GM18511 (cell line): ENCODE data around the gene RPS6KA6.

Source experiments
- ATAC-seq: cut with Tn5 transposase; IDR thresholded peaks from one replicate; pipeline ENCODE4 v1.9.1; 2021; ENCODE audit warnings: mild to moderate bottlenecking, moderate library complexity; ENCODE audit not compliant: unreplicated experiment

The RPS6KA6 gene

GRCh38 chrX:84187533-84188319 is at the start of gene RPS6KA6:
Gene RPS6KA6, minus strand, starts transcription at chrX:84188199. Its CDS starts 300 bp downstream, at chrX:84187899.
- peak; percentile 65 for ATAC-seq

DNA sequence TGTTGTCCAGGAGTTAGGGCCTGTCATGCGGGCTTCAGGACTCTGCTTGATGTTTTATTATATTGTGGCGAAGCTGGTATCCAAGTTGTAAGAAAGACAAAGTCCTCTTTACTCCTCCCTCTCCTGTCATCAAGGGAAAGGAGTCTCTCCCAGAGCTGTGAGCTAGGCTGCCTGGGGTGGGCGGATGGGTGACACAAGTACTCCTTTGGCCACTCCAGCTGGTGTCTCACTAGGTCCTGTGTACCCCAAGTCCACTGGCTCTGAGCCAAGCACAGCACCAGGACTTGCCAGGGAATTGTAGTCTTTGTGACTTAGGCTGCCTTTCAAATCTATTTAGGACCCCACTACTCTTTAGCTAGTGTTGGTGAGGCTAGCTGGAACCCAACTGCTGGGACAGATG is 36.7 kb upstream of the RPS6KA6 start:
- ATAC-seq, result no peak

DNA sequence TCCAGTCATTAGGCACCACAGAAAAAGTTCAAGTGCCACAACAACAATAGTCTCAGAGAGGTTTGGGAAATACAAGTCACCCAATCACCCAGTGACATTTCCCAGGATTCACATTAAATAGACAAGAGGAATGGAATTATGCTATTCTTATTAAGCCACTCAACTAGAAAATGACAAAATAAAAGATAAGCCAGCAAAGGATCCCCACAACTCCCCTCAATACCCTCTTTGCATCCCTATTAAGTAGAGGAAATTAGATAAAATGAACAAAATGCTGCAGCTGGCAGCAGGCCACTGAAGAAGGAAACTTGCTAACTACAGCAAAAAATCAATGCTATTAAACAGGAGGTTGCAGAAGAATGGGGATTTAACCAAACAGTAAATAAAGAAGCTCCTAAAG is 35.3 kb upstream of the RPS6KA6 start:
- ATAC-seq, result no peak

DNA sequence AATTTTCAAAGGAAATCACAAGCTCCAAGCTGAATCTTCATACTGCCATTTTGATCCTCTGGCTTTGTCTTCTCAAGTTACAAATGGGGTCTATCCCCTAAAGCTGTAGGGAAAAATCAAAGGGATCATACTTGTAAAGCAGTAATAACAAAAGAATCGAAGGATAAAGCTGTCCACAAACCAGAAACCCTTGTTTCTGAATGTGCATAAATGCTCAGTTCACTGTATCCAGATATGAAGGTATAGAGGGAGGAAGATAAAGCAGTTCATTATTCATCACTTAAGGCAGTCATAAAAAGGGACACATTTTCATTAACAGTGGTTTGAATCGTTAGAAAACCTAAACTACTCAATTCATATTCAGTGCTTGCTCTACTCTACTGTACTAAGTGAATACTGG is 33.2 kb upstream of the RPS6KA6 start:
- no peak for ATAC-seq

GRCh38 chrX:84219551-84219950 is 31.6 kb upstream of the RPS6KA6 start:
- ATAC-seq, result peak; percentile 72

DNA sequence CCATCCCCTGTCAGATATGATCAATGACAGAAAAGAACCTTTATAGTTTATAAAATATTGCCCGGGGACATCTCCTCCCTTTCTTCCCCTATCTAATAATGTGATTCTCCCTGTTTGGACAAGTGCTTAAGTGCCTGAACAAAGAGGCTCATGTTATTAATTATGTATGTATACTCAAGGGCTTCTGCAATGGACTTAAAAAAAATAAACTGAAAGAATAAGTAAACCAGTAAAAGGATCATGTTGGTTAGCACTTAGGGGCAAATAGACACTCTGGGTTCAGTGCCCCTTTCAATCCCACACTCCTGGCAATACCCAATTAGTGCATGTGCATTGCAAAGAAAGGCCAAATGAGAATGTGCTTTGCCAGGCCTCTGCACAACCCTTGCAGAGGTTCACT is 30.7 kb upstream of the RPS6KA6 start:
- ATAC-seq, result no peak

GRCh38 chrX:84216881-84217280 is 28.9 kb upstream of the RPS6KA6 start:
- ATAC-seq, result no peak

DNA sequence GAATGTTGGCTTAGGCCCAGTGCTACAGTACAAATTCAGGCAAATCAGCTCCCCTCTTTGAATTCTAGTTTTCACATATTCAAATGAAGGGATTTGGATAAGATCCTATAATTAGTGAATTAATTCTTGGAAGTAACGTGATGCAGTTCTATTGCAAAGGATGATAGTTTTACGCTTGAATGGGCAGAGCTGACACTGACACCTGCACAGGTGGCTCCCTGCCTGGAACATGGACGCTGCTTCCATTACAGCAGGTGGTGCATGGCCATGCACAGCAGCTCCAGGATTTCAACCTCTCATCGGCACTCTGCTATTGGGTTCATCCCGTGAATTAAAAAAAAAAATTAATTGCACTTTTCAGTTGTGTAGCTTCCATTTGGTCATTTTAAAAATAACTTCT is 28.4 kb upstream of the RPS6KA6 start:
- ATAC-seq, result no peak

DNA sequence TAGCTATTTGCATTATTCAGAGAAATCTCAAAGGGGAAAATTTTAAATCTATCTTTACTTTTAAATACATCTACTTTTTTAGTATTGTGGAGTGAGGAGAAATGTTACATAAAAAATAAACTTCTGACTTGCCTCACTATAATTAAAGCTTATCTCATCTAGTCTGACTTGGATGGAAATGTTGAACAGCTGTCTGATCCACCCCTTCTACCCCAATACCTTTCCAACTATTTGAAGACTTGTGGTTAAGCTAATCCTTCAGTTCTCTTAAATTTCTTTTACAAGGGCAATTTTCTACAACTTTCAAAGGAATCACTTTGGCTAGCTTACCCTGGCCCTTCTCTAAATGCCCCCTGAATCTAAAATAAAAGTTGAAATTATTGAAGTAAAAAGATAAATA is 17.3 kb upstream of the RPS6KA6 start:
- ATAC-seq, result no peak

DNA sequence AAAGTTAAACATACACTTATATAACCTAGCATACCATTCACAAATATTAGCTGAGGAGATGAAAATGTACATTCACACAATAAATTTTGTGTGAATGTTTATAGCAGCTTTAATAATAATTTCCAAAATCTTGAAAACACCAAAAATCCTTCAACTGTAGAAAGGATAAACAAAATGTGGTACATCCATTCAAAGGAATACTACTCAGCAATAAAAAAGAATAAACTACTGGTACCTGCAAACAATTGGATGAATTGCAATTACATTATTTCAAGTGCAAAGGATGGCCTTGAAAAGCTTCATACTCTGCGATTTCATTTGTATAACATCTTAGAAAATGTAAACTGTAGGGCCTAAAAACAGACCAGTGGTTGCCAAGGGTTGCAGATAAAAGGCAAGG is 11.7 kb upstream of the RPS6KA6 start:
- ATAC-seq, result no peak

GRCh38 chrX:84197550-84197949 is 9.6 kb upstream of the RPS6KA6 start:
- no peak for ATAC-seq

- no peak for ATAC-seq
These were observed 4.0 kb upstream of the RPS6KA6 start for GRCh38 chrX:84192006-84192405.

GRCh38 chrX:84189125-84189524 is 1.1 kb upstream of the RPS6KA6 start:
- no peak for ATAC-seq

DNA sequence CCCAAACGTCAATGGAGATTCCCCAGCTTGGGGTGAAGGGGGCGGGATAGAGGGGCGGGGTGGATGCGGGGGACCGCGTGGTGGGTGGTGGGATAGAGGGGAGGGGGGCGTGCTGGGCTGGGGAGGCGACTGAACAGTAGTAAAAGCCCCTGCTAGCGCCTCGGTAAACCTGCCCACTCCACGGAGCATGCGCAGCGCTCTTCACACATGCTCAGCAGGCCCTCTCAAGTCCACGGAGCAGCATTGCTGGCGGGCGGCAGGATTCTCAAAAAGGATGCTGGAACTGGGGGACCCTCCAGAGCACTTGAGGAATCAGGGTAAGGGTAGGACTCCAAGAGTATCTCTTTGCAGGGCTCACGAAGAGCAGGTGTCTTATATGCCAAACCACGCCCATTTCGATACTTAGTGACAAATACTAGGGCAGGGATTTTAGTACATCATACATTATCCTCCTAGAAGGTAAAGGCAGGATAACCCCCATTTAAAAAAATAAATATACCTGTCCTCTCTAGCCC is 378 bp upstream of the RPS6KA6 start:
- peak; percentile 68 for ATAC-seq

DNA sequence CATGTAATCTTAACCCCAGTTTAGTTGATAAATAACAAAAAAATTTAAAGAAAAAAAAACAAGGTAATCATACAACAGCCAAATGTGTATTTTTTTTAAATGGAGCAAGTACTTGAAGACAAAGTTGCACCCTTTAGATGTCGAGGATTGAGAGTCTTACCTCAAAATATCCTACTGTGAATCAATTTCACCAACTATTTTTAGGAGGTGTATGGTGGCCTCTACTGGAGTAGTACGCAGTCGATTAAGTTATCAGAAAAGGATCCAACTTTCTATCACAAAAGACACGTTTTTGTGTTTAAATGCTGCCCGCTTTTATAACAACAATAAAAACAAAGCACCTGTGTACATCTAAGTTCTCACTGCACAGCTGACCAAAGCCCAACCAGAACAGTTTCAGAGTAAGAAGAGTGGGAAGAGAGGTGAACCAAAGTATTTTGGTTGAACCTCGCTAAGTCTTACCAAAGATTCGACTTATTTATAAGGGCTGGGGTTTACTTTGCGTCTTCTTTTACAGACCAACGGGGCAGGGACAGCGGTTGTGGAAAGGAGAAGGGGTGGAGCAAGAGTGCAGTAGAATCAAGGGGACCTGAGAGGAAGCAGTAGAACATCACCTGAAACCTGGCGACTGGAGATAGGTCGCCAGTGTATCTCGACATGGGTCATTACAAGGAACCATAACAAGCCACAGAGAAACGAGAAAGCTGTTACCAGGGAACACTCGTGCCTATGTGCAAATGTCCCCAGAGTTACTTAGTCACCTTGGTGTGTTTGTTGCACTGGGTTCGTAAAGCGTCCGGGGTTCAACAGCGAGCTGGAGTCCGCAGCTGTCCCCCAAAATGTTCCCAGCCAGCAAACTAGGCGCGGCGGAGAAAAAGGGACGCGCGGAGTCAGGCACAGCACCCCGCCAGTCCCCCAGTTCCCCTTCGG is 1.1 kb downstream of the RPS6KA6 start:
- peak; percentile 37 for ATAC-seq

GRCh38 chrX:84182516-84182915 is 5.5 kb downstream of the RPS6KA6 start:
- no peak for ATAC-seq

GRCh38 chrX:84175958-84176357 is 12.0 kb downstream of the RPS6KA6 start:
- no peak for ATAC-seq

DNA sequence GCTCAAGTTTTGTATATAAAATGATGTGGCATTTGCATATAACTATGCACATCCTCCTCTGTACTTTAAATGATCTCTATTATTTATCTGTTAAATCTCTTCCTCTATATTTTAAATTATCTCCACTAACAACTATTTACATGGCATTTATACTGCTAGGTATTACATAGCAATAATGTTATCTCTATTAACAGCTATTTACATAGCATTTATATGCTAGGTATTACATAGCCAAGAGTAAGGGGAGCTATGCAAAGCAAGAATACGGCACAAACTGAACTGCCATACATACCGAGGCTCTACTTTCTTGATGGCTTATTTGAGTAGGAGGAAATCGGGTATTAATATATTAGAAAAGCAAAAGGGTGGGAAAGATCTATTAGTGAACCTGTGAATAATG is 12.7 kb downstream of the RPS6KA6 start:
- no peak for ATAC-seq

- ATAC-seq, result no peak
These were observed 13.7 kb downstream of the RPS6KA6 start for GRCh38 chrX:84174348-84174747.

GRCh38 chrX:84170931-84171330 is 17.1 kb downstream of the RPS6KA6 start:
- no peak for ATAC-seq

GRCh38 chrX:84168574-84168973 is 19.4 kb downstream of the RPS6KA6 start:
- ATAC-seq, result no peak

GRCh38 chrX:84168095-84168494 is 19.9 kb downstream of the RPS6KA6 start:
- no peak for ATAC-seq
